OCI-LY1 (cell line): ENCODE results near the gene NIT1.

Source experiments
- H2AFZ ChIP-seq: fragments of 200-600 bp; sonication (generic), shearing (Covaris generic); 2 replicates; pipeline ENCODE4 v1.6.0; 2014; ENCODE audit warnings: antibody characterized with exemption, mild to moderate bottlenecking, low read length
- H3F3A ChIP-seq: fragments of 200-600 bp; sonication (generic), shearing (Covaris generic); 2 replicates; pipeline ENCODE4 v1.6.0; 2014; ENCODE audit warnings: mild to moderate bottlenecking, antibody characterized with exemption, low read length, moderate library complexity; ENCODE audit not compliant: insufficient read depth
- H3K27ac ChIP-seq: fragments of 200-600 bp; sonication (generic); 2 replicates; pipeline ENCODE4 v1.5.1; 2014; ENCODE audit warnings: low read length, mixed run types, mild to moderate bottlenecking, low read depth; ENCODE audit not compliant: poor library complexity, severe bottlenecking
- H3K27me3 ChIP-seq: fragments of 200-600 bp; sonication (generic); 2 replicates; pipeline ENCODE4 v1.6.0; 2014; ENCODE audit warnings: antibody characterized with exemption, mild to moderate bottlenecking, low read length, moderate library complexity; ENCODE audit not compliant: insufficient read depth
- H3K36me3 ChIP-seq: fragments of 200-600 bp; sonication (generic); 2 replicates; pipeline ENCODE4 v1.6.1; 2014; ENCODE audit warnings: mild to moderate bottlenecking, antibody characterized with exemption, low read length, moderate library complexity, mixed read lengths; ENCODE audit not compliant: insufficient read depth
- H3K4me1 ChIP-seq: fragments of 200-600 bp; sonication (generic); 2 replicates; pipeline ENCODE4 v1.5.1; 2014; ENCODE audit warnings: mild to moderate bottlenecking, low read length, moderate library complexity; ENCODE audit not compliant: insufficient read depth, severe bottlenecking
- H3K4me2 ChIP-seq: fragments of 200-600 bp; sonication (generic), shearing (Covaris generic); 2 replicates; pipeline ENCODE4 v1.6.1; 2014; ENCODE audit warnings: low read length
- H3K4me3 ChIP-seq: fragments of 200-600 bp; sonication (generic); 2 replicates; pipeline ENCODE4 v1.5.1; 2014; ENCODE audit warnings: low read length, low read depth, mild to moderate bottlenecking, mixed read lengths; ENCODE audit not compliant: poor library complexity, severe bottlenecking
- H3K79me2 ChIP-seq: fragments of 200-600 bp; shearing (Covaris generic); 2 replicates; pipeline ENCODE4 v1.6.1; 2016; ENCODE audit warnings: mixed run types, low read length, mixed read lengths; ENCODE audit not compliant: insufficient read depth
- H3K9ac ChIP-seq: fragments of 200-600 bp; sonication (generic), shearing (Covaris generic); 2 replicates; pipeline ENCODE4 v1.6.1; 2014; ENCODE audit warnings: mild to moderate bottlenecking, low read length, mixed read lengths
- H3K9me2 ChIP-seq: fragments of 200-600 bp; sonication (generic), shearing (Covaris generic); 2 replicates; pipeline ENCODE4 v1.6.1; 2014; ENCODE audit warnings: low read depth, mild to moderate bottlenecking, low read length, mixed read lengths
- H3K9me3 ChIP-seq: fragments of 200-600 bp; shearing (Covaris generic); 2 replicates; pipeline ENCODE4 v1.6.1; 2014; ENCODE audit warnings: low read length, mixed read lengths
- H4K20me1 ChIP-seq: fragments of 200-600 bp; sonication (generic), shearing (Covaris generic); 2 replicates; pipeline ENCODE4 v1.6.0; 2016; ENCODE audit warnings: mild to moderate bottlenecking, low read length; ENCODE audit not compliant: insufficient read depth
- EZH2 ChIP-seq: fragments of 200-600 bp; sonication (generic), shearing (Covaris generic); IDR thresholded peaks from 2 replicates; pipeline ENCODE4 v1.8.0; 2017; ENCODE audit warnings: borderline replicate concordance, mixed run types, mild to moderate bottlenecking, antibody characterized with exemption, low read length, moderate library complexity, mixed read lengths
- TF ChIP-seq, protein P1 (sequence below): fragments of 200-600 bp; sonication (generic), shearing (Covaris generic); IDR thresholded peaks from 2 replicates; pipeline ENCODE4 v1.5.1; 2017; ENCODE audit warnings: mild to moderate bottlenecking, antibody characterized with exemption, low read length, moderate library complexity, mixed read lengths

NIT1 gene

DNA sequence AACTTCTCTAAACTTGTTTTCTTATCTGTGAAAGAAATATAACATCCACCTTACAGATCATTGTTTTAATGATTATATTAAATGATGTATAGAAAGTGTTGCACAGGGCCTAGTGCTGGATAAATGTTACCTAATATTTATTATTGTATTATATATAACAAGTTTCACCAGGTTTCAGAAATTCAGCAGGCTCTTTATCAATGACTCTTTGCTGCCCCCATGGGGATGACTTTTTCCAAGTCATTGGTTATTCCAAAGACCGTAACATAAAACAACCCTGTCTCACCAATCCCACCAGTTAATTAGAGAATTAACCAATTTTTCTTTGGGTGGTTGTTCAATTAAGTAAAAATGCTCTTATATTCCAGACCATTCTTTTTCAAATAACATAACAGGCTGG, 21.9 kb downstream of the NIT1 start:
- Histone ChIP-seq H3K79me2 (no peaks in the 10 kb centered on the region), H3K4me1 (no peaks in the 10 kb centered on the region), H3K9me2 (no peaks in the 10 kb centered on the region), H3F3A (no peaks in the 10 kb centered on the region), H3K9ac (no peak overlapping the region), H3K27ac (no peak overlapping the region), H3K4me2 (no peak overlapping the region), H3K9me3 (no peaks in the 10 kb centered on the region), H2AFZ (no peak overlapping the region), H3K27me3 (no peaks in the 10 kb centered on the region), H3K4me3 (no peak overlapping the region), H3K36me3 (no peaks in the 10 kb centered on the region; the same call in 1 of the 2 replicates), H4K20me1 (no peaks in the 10 kb centered on the region)
- TF ChIP-seq EZH2: no peak
- TF ChIP-seq, protein P1, sequence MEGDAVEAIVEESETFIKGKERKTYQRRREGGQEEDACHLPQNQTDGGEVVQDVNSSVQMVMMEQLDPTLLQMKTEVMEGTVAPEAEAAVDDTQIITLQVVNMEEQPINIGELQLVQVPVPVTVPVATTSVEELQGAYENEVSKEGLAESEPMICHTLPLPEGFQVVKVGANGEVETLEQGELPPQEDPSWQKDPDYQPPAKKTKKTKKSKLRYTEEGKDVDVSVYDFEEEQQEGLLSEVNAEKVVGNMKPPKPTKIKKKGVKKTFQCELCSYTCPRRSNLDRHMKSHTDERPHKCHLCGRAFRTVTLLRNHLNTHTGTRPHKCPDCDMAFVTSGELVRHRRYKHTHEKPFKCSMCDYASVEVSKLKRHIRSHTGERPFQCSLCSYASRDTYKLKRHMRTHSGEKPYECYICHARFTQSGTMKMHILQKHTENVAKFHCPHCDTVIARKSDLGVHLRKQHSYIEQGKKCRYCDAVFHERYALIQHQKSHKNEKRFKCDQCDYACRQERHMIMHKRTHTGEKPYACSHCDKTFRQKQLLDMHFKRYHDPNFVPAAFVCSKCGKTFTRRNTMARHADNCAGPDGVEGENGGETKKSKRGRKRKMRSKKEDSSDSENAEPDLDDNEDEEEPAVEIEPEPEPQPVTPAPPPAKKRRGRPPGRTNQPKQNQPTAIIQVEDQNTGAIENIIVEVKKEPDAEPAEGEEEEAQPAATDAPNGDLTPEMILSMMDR: peak; percentile 34

GRCh38 chr1:161140755-161141400, 23.0 kb downstream of the NIT1 start:
- H3K27me3 ChIP-seq: no peaks in the 10 kb centered on the region
- no peak overlapping the region for H3K4me2 ChIP-seq
- H3K27ac ChIP-seq: no peak overlapping the region
- no peaks in the 10 kb centered on the region for H4K20me1 ChIP-seq
- H3K36me3 ChIP-seq: no peaks in the 10 kb centered on the region; the same call in 1 of the 2 replicates
- no peaks in the 10 kb centered on the region for H3K4me1 ChIP-seq
- no peak overlapping the region for H3K9ac ChIP-seq
- H3K4me3 ChIP-seq: no peak overlapping the region
- H2AFZ ChIP-seq: no peak overlapping the region
- no peaks in the 10 kb centered on the region for H3K9me2 ChIP-seq
- no peaks in the 10 kb centered on the region for H3F3A ChIP-seq
- H3K9me3 ChIP-seq: no peaks in the 10 kb centered on the region
- TF ChIP-seq EZH2: no peak
- TF ChIP-seq, protein P1: no peak
- no peaks in the 10 kb centered on the region for H3K79me2 ChIP-seq

DNA sequence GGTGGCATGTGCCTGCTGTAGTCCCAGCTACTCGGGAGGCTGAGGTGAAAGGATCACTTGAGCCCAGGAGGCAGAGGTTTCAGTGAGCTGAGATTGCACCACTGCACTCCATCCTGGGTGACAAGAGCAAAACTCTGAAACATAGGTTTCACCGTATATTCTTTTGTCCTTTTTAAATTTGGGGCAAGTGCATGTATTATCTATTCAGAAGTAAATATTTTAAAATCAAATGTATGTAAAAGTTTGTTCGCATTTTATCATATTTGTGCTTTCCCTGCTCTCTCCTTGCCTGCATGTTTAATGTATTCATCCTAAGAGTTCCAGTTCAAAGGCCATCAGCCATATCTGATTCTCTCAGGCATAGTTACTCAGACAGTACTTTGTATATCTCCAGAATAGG, 27.9 kb downstream of the NIT1 start:
- no peaks in the 10 kb centered on the region for H3K9me3 ChIP-seq
- no peaks in the 10 kb centered on the region for H3K9me2 ChIP-seq
- no peak overlapping the region for H2AFZ ChIP-seq
- no peaks in the 10 kb centered on the region for H3K27me3 ChIP-seq
- no peaks in the 10 kb centered on the region for H3F3A ChIP-seq
- H3K4me3 ChIP-seq: no peak overlapping the region
- no peaks in the 10 kb centered on the region for H4K20me1 ChIP-seq
- H3K36me3 ChIP-seq: no peaks in the 10 kb centered on the region
- H3K79me2 ChIP-seq: no peaks in the 10 kb centered on the region
- no peak overlapping the region for H3K27ac ChIP-seq
- TF ChIP-seq, protein P1: no peak
- TF ChIP-seq EZH2: no peak
- H3K4me1 ChIP-seq: no peaks in the 10 kb centered on the region
- H3K4me2 ChIP-seq: no peak overlapping the region
- no peak overlapping the region for H3K9ac ChIP-seq
